Stimulated activated CD4-positive, alpha-beta T cell treated with anti-CD3 and anti-CD28 coated beads, TNF-alpha, amount 100 ng/mL, for 48 hours (primary cell): ENCODE measurements around the gene PRKAG1.

Experiments
- DNase-seq, 3 donors: peaks; one replicate each; pipeline ENCODE4 v3.0.0-alpha.2; 2020; ENCODE audit warnings: low read depth in 3 of 3

PRKAG1 gene

DNA sequence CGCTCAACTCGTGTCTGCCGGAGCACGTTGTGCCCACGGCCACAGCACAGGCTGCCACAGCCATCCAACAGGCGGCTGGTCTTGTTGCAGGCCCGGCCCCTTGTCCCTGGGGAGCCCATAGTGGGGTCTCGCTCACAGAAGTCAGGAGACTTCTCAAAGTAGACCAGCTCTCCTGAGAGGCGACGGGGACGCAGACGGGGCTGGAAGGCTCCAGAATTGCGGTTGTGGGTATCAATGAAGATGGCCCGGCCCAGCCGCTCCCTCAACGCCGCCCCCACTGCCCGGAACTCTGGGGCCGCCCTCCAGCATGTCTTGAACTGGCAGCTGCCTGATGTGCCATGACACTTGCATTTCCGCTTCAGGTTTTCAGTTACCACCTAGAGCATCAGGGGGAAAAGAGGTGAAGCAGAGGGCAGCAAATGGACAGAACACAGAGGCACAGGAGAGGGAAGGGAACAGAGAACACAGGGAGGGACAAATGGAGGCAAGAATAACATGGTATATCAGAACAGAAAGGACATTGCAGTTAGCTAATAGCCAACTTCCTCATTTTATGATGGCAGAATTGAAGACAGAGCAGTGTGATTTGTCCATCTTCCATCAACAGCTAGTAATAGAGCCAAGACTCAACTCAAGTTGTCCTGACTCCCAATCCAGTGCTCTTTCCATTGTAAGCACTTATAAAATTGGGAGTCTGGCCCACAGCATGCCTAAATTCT lies 52.2 kb downstream of the PRKAG1 start:
- no peak for DNase-seq

DNA sequence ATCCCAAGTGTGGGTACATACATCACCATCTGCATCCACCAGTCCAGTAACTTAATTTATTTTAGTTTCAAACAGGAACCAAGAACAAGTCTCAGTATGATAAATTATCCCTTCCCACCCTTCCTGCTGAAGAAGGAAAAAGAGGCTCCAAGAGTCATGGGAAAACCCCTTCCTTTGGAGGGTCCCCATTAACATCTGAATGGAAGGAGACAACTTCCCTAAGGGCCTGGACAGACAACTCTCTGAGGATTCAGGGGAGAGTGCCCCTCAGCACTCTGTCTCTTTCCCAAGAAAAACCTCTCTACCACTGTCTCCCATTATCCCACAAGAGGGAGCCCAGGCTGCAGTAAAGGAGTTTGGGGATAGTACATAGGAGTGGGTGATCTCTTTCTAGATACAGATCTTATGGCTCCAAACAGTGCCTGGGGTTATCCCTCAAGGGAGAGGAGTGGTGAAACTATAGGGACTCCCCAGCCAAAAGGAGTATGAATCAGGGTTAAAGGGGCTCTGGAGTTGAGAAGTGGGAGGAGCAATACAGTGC lies 53.2 kb downstream of the PRKAG1 start:
- no peak for DNase-seq

- DNase-seq: no peak
These were observed 56.8 kb downstream of the PRKAG1 start for GRCh38 chr12:48961801-48962200.

GRCh38 chr12:48961331-48961730 lies 57.2 kb downstream of the PRKAG1 start:
- no peak for DNase-seq

- no peak for DNase-seq
These were observed 57.7 kb downstream of the PRKAG1 start for GRCh38 chr12:48960834-48961233.

- no peak for DNase-seq
These were observed 60.6 kb downstream of the PRKAG1 start for GRCh38 chr12:48958049-48958388.

DNA sequence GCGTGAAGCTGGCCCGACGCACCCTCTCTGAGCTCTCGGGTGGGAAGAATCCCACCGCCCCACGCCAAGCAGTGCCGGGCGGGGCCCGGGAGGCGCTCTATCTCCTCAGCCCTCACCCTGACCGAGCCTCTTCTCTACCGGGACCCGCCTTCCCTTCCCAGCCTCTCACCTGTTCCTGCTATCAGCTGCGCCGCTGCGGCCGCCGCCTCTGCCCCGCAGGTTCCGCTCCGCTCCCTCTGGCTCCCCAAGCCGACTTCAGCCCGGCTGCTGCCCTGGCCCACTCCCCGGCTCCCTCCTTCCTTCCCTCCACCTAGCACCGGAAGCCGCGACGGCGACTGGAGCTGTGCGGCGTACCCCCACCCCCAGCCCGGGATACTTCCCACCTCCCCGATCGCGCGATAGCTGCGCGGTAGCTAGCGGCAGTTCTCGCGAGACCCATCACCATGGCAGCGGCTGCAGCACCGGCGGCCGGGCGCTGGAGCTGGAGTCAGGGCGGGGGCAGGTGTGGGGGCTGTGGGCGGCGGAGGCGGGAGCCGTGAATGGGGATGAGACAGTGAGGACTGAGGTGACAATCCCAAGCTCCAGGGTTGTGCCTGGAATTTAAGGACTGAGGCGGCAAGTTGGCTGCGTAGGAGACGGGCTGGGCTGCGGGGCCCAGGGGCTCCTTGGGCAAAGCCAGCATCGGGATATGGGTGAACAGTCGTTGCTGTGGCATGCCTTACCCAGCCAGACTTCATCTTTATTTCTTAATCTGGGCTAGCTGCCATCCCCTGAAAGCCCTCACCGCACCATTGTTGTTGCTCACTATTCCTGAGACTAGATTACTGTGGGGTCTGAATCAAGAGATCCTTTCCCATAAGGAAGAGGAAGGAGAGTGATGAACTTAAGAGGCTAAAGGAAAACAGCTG lies 61.2 kb downstream of the PRKAG1 start, which contains the start of gene ARF3:
Gene ARF3 (minus strand): TSS at position 347 of the 908 bp plus-strand sequence. CDS start 16,392 bp downstream, outside the sequence.
- peak; percentile 82 to 94 (median 86) for DNase-seq

DNA sequence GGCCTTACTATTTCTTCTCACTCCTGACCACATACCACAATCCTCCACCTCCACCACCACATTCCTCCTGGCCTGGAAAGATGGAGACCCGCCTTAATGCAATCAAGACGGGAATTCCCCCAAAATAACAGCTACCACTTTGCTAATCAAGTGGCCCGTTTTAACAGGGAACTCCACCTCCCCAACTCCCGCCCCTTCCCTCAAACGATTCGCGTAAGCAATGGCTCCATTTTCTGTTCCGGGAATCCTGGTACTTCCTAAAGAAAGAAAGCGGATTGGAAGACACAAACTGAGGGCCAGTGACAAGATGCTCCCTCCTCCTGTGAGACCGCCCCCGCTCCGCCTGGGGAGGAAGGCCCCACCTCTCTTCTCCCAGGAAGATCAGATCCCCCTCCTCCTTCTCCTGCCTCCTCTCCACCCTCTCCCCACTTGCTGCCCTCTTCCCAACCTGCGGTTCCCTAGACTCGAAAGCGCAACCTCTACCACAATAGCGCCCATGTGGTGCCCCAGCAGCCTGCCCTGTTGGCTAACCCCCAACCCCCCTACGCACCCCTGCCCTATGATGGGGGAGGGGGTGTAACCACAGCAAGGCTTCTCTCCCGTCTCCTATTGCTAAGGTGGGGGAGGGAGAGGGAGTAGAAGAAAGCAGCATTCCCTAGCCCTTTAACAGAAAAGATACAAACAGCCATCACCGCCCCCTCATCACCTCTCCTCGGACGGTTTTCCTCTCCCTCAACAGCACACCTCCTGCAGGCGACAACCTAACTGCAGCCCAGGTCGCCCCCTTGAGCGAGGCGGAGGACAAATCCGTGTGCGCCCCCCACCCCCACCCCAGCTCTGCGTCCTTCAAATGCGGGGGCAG lies 62.1 kb downstream of the PRKAG1 start:
- DNase-seq: no peak

GRCh38 chr12:48954841-48955501 lies 63.6 kb downstream of the PRKAG1 start:
- DNase-seq: no peak

DNA sequence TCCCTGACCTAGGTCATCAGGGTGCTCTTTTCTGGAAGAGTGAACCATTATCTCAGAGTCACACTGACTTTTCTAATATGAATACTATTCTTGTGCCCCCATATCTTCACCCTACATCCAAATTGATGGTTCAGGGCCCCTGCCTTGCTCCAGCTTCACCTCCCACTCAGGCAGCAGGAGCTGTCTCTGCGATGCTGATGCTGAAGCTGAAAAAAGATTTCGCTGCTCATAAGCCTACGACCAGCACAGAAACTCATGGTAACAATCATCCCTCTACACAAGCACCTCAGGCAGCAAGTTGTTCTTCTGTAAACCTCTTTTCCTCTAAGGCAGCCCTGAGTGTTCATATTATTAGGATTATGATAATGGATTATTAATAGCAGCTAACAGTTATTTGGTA lies 64.5 kb downstream of the PRKAG1 start:
- DNase-seq: no peak

- no peak for DNase-seq
These were observed 65.9 kb downstream of the PRKAG1 start for GRCh38 chr12:48952691-48953090.
